Esophagus squamous epithelium (tissue), 4 donors: Measurements from ENCODE around the gene R3HDML. TPM values are rescaled to one million over a fixed set of nuclear protein-coding genes. Genes with fewer than 3 reads are reported as not detected.

Source experiments
- small RNA-seq, 4 donors: library from RNA; depleted of rRNA; stranded (forward); fragments of <200 nt; gene quantifications; one replicate each; pipeline ENCODE3, GENCODE V24; 2016
- total RNA-seq, 4 donors: library from RNA; depleted of rRNA; stranded (reverse); fragments of >200 nt; gene quantifications; one replicate each; pipeline ENCODE4 v1.1.0, GENCODE V29; 2016

R3HDML gene
- total RNA-seq, 4 donors from 2014 or later: not detected

Small RNA genes lying within 50 kb of the gene (small RNA-seq; reads per million reads assigned to genes)
- gene RF00019: 0 reads per million in 4 donors

Other genes starting within 250 kb of the R3HDML start
- gene JPH2, start 149.9 kb upstream of the R3HDML start, total RNA-seq: 10 to 100 TPM in 1 of 4 donors, 1 to 10 TPM in 3; 2.4 to 32.0 (median 6.8) TPM
- 10 to 100 TPM; 16.1 to 62.2 (median 25.0) TPM for gene OSER1, start 126.3 kb upstream of the R3HDML start, total RNA-seq
- gene GDAP1L1, start 89.7 kb upstream of the R3HDML start, total RNA-seq: not detected
- gene FITM2, start 25.8 kb upstream of the R3HDML start, total RNA-seq: 1 to 10 TPM; 2.1 to 4.8 (median 3.7) TPM
- not detected for gene HNF4A, start 18.7 kb downstream of the R3HDML start, total RNA-seq
- 10 to 100 TPM in 3 of 4 donors, 1 to 10 TPM in 1; 7.9 to 13.0 (median 11.6) TPM for gene TTPAL, start 138.8 kb downstream of the R3HDML start, total RNA-seq
- gene SERINC3, start 185.0 kb downstream of the R3HDML start, total RNA-seq: 10 to 100 TPM; 41.7 to 83.9 (median 59.4) TPM
- gene PKIG, start 245.5 kb downstream of the R3HDML start, total RNA-seq: 10 to 100 TPM; 11.0 to 80.1 (median 19.4) TPM